ENCODE measurements around the gene TSHZ2.
"Not testable (repeated sequence)": the region's sequence is repeated elsewhere in the genome, so short reads cannot be mapped to it uniquely, and the experiment has no call there.

TSHZ2 gene

DNA sequence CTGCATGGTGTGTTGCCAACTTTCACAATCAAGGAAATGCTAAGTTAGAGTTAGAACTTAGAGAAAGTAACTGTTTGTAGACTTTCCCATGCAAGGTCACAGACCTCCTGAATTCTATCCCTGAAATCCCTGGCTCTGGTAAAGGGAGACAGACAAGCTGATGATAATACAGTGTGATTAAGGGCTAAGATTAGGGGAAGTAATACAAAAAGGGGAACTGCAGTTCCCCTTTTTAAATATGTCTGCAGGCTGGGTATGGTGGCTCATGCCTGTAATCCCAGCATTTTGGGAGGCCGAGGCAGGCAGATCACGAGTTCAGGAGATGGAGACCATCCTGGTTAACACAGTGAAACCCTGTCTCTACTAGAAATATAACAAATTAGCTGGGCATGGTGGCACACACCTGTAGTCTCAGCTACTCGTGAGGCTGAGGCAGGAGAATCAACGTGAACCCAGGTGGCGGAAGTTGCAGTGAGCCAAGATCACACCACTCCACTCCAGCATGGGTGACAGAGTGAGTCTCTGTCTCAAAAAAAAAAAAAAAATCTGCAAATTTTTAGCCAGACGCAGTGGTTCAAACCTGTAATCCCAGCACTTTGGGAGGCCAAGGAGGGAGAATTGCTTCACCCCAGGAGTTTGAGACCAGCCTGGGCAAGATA, 560.6 kb downstream of the TSHZ2 start:
- not testable (repeated sequence) for DNase-seq

DNA sequence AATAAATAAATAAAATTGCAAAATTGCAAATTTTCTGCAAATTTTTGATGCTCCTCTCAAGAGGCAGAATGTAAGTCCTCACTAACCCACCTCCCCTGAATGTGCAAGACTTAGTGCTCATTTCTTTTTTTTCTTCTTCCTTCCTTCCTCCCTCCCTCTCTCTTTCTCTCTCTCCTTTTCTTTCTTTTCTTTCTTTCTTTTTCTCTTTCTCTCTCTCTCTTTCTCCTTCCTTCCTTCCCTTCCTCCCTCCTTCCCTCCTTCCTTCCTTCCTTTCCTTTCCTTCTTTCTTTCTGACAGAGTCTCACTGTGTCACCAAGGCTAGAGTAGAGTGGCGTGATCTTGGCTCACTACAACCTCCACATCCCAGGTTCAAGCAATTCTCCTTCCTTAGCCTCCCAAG, 561.3 kb downstream of the TSHZ2 start:
- DNase-seq: no peak

DNA sequence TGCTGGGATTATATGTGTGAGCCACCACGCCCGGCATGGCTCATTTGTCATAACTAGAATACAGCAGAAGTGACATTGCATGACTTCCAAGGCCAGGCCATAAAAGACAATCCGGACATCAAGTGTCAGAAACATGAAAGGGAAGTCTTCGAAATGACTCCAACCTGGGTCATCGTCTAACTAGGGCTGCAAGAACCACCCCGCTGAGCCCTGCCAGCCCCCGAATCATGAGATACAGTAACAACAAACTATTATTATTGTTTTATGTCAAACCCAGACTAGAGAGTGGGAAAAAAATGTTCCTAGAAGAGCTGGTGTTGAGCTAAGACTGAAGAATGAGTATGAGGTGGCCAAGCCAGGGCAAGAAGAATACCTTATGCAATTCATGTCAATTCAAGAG, 561.9 kb downstream of the TSHZ2 start:
- no peak for DNase-seq

DNA sequence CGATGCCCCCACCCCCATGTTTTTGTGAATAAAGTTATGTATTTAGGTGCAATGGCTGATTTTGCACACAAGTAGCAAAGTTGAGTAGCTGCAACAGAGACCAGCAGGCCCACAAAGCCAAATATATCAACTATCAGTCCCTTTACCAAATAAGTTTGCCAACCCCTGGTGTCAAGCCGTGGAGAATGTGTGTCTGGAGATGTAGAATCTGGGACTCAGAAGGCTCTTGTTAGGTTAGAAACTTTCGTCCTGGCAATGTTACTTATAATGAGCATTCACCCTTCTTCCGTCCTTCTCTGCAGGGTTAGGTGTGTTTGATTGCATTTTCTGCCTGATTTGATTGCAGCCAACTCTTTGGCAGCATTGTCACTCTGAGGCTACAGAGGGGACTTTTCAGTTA, 563.7 kb downstream of the TSHZ2 start:
- no peak for DNase-seq

DNA sequence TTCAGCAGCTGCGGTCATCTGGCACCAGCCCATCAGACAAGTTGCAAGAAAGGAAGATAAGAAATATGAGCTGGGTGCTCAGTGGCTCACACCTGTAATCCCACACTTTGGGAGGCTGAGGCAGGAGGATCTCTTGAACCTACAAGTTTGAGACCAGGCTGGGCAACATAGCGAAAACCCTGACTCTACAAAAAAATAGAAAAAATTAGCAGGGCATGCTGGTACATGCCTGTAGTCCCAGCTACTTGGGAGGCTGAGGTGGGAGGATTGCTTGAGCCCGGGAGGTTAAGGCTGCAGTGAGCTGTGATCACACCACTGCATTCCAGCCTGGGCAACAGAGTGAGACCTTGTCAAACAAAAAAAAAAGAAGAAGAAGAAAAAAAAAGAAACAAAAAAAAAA, 564.2 kb downstream of the TSHZ2 start:
- DNase-seq: not testable (repeated sequence)

DNA sequence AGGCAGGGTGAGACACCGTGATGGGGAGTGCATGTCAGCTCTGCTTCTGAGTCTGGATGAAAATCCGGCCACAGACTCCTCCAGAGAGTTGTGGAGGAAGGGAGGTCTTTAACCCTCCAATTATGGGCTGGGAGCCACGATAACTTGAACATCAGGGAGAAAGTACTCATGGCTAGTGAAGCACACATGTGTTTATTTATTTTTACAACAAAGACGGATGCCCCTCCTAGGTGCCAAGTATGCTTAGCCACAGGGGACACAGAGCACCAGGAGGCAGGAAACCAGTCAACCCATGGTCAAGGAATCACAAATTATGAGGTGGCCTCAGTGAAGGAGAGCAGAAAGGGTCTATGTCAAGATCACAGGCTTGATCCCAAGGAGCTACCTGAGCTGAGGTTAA, 567.4 kb downstream of the TSHZ2 start:
- no peak for DNase-seq
